Activated naive CD4-positive, alpha-beta T cell treated with anti-CD3 and anti-CD28 coated beads, Interleukin-2, amount 10 ng/mL, durations not matched to agents 7 days and 5 days (primary cell): ENCODE data around the gene UGT1A3.
"Not testable (repeated sequence)": the region's sequence is repeated elsewhere in the genome, so short reads cannot be mapped to it uniquely, and the experiment has no call there.

Experiments
- CTCF ChIA-PET: fragments of 350-600 bp; sonication (Branson Sonifier 250); formaldehyde crosslinking; loops from one replicate; lab custom pipeline; 2021; ENCODE audit warnings: antibody characterized with exemption; lab: Charles Lee
- DNase-seq: peaks from one replicate; pipeline ENCODE4 v3.0.0-alpha.2; 2020
- H3K27ac Mint-ChIP-seq: one replicate; pipeline ENCODE4 v1.8.0; 2021; ENCODE audit warnings: mild to moderate bottlenecking, moderate library complexity, mixed read lengths
- H3K27me3 Mint-ChIP-seq: one replicate; pipeline ENCODE4 v1.8.0; 2021; ENCODE audit warnings: mild to moderate bottlenecking, mixed read lengths
- H3K36me3 Mint-ChIP-seq: one replicate; pipeline ENCODE4 v1.8.0; 2021; ENCODE audit warnings: mixed read lengths
- H3K4me1 Mint-ChIP-seq: one replicate; pipeline ENCODE4 v1.8.0; 2021; ENCODE audit warnings: mixed read lengths
- H3K4me3 Mint-ChIP-seq: one replicate; pipeline ENCODE4 v1.8.0; 2021; ENCODE audit warnings: mild to moderate bottlenecking, moderate library complexity, mixed read lengths
- H3K9me3 Mint-ChIP-seq: one replicate; pipeline ENCODE4 v1.8.0; 2021; ENCODE audit warnings: mixed read lengths

The UGT1A3 gene

DNA sequence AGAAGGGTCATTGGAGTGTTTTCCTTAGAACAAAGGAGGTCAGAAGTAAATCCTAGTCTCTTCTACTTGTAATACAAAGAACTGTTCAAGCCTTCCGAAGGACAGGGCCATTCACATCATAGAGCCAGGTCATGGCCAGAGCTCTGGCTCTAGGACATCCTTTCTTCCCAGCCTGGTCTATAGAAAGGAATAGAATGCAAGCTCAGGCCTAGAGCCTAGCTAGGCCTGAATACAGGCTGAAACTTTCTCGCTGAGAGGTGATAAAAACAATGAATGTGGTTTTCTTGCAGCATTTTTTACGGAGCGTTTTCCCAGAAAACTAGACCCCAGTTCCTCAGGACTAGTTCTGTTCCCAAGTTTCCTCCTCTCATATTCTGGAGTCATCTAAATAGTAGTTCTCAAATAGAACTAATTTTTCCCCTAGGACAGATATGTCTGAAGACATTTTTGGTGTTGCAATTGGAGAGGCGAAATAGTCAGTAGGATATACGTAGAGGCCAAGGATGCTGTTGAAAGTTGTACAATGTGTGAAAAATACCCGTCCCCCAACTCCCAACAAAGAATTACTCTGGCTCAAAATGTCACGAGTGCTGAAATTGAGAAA lies 29.3 kb upstream of the UGT1A3 start:
- Mint-ChIP-seq H3K27me3 (peaks cover 10% of the 10 kb centered on the region), H3K27ac (no peak overlapping the region), H3K36me3 (no peaks in the 10 kb centered on the region), H3K4me3 (no peak overlapping the region), H3K4me1 (no peaks in the 10 kb centered on the region), H3K9me3 (no peaks in the 10 kb centered on the region)
- CTCF ChIA-PET = no interaction called here
- DNase-seq = no peak

DNA sequence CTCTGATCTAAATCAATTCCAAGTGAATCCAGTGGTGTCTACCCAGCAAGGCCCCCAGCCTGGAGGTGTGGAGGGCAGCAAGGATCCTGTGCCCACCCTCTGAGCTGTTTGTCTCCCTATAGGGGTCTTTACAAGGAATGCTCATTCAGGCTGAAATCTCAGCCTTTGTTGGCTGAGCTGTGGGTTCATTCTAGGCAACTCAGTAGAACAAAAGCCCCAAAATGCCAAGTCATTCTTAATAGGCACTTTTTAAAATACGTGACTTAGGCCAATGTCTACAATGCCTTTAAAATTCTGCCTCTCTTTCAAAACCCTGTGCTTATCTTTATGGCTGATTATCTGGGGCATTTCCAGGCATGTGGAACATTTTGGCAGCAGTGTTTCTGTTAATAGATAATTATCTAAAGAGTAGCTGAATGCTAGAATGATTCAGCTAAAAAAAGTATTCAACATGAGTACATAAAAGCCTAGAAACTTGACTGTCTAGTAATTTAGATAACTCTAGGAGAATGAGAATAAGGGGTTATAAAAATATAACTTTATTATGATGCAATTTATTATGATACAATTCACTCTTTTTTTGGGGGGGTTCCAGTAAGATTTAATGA lies 28.7 kb upstream of the UGT1A3 start:
- CTCF ChIA-PET = no interaction called here
- no peak overlapping the region for H3K4me3 Mint-ChIP-seq
- no peak for DNase-seq

DNA sequence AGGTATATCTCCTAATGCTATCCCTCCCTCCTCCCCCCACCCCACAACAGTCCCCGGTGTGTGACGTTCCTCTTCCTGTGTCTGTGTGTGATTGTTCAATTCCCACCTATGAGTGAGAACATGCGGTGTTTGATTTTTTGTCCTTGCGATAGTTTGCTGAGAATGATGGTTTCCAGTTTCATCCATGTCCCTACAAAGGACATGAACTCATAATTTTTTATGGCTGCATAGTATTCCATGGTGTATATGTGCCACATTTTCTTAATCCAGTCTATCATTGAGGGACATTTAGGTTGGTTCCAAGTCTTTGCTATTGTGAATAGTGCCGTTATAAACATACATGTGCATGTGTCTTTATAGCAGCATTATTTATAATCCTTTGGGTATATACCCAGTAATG lies 28.0 kb upstream of the UGT1A3 start:
- H3K27me3 Mint-ChIP-seq = peaks cover 13% of the 10 kb centered on the region
- H3K4me1 Mint-ChIP-seq, CTCF ChIA-PET, DNase-seq, H3K36me3 Mint-ChIP-seq, H3K9me3 Mint-ChIP-seq, H3K4me3 Mint-ChIP-seq, H3K27ac Mint-ChIP-seq: not testable (repeated sequence)

More for the DNA sequence above, 28.7 kb upstream of the UGT1A3 start:
- Mint-ChIP-seq H3K4me1 (no peaks in the 10 kb centered on the region), H3K27me3 (peaks cover 13% of the 10 kb centered on the region), H3K36me3 (no peaks in the 10 kb centered on the region), H3K9me3 (no peaks in the 10 kb centered on the region), H3K27ac (no peak overlapping the region)

DNA sequence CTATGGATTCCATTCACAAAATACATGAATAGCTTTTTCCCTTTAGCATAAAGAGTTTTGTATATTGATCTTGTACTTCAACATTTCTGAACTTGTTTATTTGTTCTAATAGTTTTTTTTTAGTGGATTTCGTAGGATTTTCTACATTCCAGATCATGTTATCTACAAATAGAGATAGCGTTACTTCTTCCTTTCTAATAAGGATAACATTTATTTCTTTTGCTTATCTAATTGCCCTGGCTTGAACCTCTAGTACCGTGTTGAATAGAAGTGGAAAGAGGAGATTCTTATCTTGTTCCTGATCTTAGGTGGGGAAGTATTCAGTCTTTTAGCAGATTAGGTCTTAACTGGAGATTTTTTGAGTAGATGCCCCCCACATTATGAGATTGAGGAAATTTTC lies 26.6 kb upstream of the UGT1A3 start:
- no peaks in the 10 kb centered on the region for H3K9me3 Mint-ChIP-seq
- H3K27ac Mint-ChIP-seq = no peak overlapping the region
- H3K4me3 Mint-ChIP-seq = no peak overlapping the region
- no peaks in the 10 kb centered on the region for H3K4me1 Mint-ChIP-seq
- H3K36me3 Mint-ChIP-seq = no peaks in the 10 kb centered on the region
- DNase-seq = no peak
- peaks cover 15% of the 10 kb centered on the region for H3K27me3 Mint-ChIP-seq
- CTCF ChIA-PET = interaction anchor here (1.4 kb wide), 1 partner anchor 9 kb away, joined by 4 read pairs; no protein-coding TSS in a partner anchor

DNA sequence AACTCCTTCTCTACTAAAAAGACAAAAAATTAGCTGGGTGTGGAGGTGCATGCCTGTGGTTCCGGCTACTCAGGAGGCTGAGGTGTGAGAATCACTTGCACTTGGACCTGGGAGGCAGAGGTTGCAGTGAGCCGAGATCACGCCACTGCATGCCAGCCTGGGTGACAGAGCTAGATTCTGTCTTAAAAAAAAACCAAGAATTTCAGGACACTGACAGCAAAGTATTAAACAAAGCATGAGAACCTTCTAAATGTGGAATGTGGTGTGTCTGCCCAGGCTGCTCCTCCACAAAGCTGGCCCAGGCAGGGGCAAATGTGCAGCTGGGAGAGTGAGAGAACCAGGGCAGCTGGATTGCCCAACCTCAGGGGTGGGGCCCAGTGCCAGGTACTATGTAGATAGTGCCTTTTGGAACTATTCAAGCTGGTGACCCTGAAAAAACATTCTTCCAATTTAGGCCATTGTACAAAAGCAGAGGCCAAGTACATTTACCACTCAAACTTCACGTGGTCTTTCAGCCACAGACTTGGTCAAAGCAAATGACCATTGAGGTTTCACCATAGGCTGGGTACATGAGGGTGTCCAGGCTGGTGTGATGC lies 22.8 kb upstream of the UGT1A3 start:
- H3K27me3 Mint-ChIP-seq = peaks cover 18% of the 10 kb centered on the region
- H3K4me3 Mint-ChIP-seq = no peak overlapping the region
- H3K4me1 Mint-ChIP-seq = no peaks in the 10 kb centered on the region
- no peaks in the 10 kb centered on the region for H3K36me3 Mint-ChIP-seq
- DNase-seq = no peak
- H3K9me3 Mint-ChIP-seq = no peaks in the 10 kb centered on the region
- CTCF ChIA-PET = no interaction called here
- H3K27ac Mint-ChIP-seq = no peak overlapping the region

DNA sequence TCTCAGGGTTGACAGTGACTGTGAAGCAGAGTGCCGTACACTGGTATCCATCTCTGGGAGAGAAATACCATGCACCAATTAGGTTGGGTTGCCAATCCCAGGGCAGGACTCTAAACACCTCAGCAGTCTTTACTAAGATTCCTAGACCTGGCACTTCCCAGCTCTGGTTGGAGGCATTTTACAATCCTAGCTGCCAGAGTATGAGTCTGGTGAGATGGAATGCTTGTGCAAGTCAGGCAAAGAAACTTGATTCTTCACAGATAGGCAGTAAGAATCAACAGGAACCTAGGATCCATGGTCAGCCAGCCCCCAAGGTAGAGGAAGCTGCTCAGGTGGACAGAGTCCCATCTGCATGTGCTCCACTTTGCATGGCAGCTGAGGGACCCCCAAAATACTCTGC lies 22.1 kb upstream of the UGT1A3 start:
- Mint-ChIP-seq H3K27me3 (peaks cover 23% of the 10 kb centered on the region), H3K36me3 (no peaks in the 10 kb centered on the region)

DNA sequence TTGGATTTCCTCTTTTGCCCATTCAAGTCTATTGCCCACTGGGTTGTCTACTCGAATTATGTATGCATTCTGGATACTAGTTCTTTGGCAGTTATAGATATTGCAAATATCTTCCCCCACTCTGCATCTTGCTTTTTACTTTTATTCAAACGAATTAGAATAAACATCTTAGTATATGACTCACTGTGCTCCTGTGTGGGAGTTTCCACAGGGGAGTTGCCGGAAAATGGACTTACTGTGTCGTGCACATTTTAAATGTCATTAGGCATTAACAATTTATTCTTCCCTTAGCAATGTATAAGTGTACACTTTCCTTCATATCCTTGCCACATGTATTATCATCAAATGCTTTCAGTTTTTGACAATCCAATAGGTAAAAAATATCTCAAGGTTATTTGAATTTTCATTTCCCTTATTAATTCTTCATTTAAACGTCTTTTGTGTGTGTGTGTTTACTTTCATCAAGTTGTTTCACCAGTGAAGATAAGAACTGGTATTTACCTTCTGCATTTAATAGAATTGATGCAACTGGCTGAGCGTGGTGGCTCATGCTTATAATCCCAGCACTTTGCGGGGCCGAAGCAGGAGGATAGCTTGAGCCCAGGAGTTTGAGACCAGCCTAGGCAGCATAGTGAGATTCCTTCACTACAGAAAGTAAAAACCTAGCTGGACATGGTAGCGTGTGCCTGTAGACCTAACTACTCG lies 20.8 kb upstream of the UGT1A3 start:
- Mint-ChIP-seq H3K4me3 (no peak overlapping the region), H3K27me3 (peaks cover 35% of the 10 kb centered on the region), H3K4me1 (no peaks in the 10 kb centered on the region), H3K27ac (no peak overlapping the region), H3K9me3 (no peaks in the 10 kb centered on the region), H3K36me3 (no peaks in the 10 kb centered on the region)
- DNase-seq = no peak
- CTCF ChIA-PET = no interaction called here

More for the DNA sequence above, 22.1 kb upstream of the UGT1A3 start:
- no peak for DNase-seq
- CTCF ChIA-PET = no interaction called here
- Mint-ChIP-seq H3K4me1 (no peaks in the 10 kb centered on the region), H3K9me3 (no peaks in the 10 kb centered on the region), H3K27ac (no peak overlapping the region), H3K4me3 (no peak overlapping the region)

DNA sequence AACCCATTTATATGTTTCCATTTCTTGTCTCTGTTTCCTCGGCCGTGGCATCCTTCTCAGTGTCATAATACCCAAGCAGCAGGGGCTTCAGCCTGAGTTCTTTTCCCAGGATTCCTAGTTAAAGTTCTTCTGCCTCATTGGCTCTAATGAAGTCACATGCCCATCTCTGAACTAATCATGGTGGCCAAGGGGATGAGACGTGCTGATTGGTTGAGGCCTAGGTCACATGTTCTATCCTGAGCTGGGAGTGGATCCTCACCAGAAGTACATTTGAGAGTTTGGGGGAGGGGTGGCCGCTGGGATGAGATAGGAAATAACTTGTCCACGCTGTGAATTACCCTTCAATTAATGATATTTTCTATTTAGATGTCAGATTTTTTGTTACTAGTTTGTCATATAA lies 19.9 kb upstream of the UGT1A3 start:
- no peak for DNase-seq
- Mint-ChIP-seq H3K27ac (no peak overlapping the region), H3K9me3 (no peaks in the 10 kb centered on the region), H3K4me1 (peaks cover under 1% of the 10 kb centered on the region), H3K36me3 (no peaks in the 10 kb centered on the region), H3K27me3 (peaks cover 39% of the 10 kb centered on the region), H3K4me3 (no peak overlapping the region)
- CTCF ChIA-PET = no interaction called here

DNA sequence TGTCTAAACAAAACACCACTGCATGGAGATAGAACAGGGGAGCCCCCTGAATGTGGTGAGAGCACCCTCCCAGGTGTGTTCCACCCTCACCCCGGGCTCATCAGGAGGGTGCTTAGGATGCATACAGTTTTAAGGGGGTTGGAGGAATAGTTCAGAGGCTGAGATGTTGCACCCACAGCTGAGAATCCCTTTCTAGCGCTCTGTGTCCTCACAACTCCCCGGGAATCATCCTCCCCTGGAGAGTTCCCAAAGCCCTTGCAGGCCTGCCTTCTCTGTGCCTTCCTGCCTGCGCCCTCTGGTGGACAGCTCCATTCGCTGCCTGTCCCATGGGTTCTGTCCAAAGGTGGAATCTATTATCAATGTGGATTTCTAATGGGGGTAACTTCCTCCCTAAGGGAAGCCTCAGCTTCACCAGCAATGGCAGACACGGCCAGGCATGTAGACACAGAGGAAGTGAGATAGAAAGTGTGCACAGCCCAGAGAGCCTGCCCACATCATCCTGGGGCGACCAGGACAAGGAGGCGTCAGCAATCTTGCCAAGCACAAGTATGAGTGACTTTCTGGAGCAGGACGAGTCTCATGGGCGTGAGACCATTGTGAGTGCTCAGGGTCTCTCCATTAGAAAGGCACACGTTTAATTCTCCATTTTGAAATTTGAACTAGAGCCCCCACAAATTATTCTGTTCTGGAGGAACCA lies 17.4 kb upstream of the UGT1A3 start:
- Mint-ChIP-seq H3K9me3 (no peaks in the 10 kb centered on the region), H3K4me3 (no peak overlapping the region), H3K36me3 (no peaks in the 10 kb centered on the region), H3K4me1 (peaks cover 4% of the 10 kb centered on the region), H3K27ac (no peak overlapping the region), H3K27me3 (peaks cover 34% of the 10 kb centered on the region)
- CTCF ChIA-PET = interaction anchor here (0.6 to 2.1 kb wide), 10 partner anchors 8 to 307 kb away, joined by 3 to 5 read pairs (median 4); no protein-coding TSS in a partner anchor
- DNase-seq = peak; percentile 82

DNA sequence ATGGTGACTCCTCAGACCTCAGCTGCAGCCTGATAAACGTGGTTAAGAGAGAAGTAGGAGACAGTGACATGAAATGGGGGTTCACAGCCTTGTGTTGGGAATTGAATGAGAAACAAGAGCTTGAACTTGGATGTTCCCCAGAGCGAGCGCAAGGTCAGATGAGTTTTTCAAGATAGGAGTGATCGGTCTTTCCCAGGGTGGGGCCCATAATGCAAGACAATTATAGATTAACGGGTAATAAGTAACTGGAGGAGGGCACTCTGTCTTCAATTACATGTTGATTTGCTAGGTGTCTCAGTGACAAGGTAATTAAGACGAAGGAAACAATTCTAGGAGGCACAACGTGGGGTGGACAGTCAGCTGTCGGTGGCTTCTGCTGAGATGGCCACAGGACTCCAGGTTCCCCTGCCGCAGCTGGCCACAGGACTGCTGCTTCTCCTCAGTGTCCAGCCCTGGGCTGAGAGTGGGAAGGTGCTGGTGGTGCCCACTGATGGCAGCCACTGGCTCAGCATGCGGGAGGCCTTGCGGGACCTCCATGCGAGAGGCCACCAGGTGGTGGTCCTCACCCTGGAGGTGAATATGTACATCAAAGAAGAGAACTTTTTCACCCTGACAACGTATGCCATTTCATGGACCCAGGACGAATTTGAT lies 16.1 kb upstream of the UGT1A3 start, which contains the start of gene UGT1A5:
UGT1A5 (plus strand) TSS at position 297 of the 651 bp plus-strand sequence; CDS start at position 382, 85 bp downstream.
- DNase-seq = no peak
- H3K27me3 Mint-ChIP-seq = peaks cover 34% of the 10 kb centered on the region
- CTCF ChIA-PET = interaction anchor here (0.8 to 2.1 kb wide), 5 partner anchors 22 to 308 kb away, joined by 3 to 5 read pairs (median 4); no protein-coding TSS in a partner anchor
- peaks cover 4% of the 10 kb centered on the region for H3K4me1 Mint-ChIP-seq
- no peaks in the 10 kb centered on the region for H3K9me3 Mint-ChIP-seq
- H3K27ac Mint-ChIP-seq = no peak within 1 kb of the TSS
- no peaks in the 10 kb centered on the region for H3K36me3 Mint-ChIP-seq
- no peak within 1 kb of the TSS for H3K4me3 Mint-ChIP-seq

DNA sequence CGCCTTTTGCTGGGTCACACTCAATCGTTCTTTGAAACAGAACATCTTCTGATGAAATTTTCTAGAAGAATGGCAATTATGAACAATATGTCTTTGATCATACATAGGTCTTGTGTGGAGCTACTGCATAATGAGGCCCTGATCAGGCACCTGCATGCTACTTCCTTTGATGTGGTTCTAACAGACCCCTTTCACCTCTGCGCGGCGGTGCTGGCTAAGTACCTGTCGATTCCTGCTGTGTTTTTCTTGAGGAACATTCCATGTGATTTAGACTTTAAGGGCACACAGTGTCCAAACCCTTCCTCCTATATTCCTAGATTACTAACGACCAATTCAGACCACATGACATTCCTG lies 15.6 kb upstream of the UGT1A3 start:
- CTCF ChIA-PET = interaction anchor here (2.1 kb wide), 1 partner anchor 270 kb away, joined by 4 read pairs; no protein-coding TSS in a partner anchor
- Mint-ChIP-seq H3K9me3 (no peaks in the 10 kb centered on the region), H3K4me3 (no peak overlapping the region), H3K36me3 (no peaks in the 10 kb centered on the region), H3K27me3 (peaks cover 33% of the 10 kb centered on the region), H3K4me1 (peaks cover 4% of the 10 kb centered on the region), H3K27ac (no peak overlapping the region)
- no peak for DNase-seq

DNA sequence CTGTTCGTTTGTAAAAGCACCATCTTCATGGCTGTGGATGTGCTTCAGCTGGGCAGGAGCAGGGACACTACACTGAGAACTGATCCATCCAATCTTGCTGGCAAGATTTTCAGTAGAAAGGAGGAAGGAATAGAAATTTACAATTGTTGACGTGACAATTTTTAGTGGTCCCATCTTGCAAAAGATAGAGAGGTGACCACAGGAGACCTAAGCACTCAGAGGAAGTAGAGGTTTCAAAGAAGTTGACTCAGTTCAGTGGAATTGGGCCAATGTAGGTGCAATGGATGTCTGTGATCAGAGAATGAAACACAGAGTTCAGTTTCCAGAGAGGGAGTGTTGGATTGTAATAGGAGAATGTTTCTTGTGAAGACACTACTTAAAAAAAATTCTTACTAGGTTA lies 14.7 kb upstream of the UGT1A3 start:
- Mint-ChIP-seq H3K9me3 (no peaks in the 10 kb centered on the region), H3K4me3 (no peak overlapping the region), H3K36me3 (no peaks in the 10 kb centered on the region), H3K27me3 (peaks cover 26% of the 10 kb centered on the region), H3K4me1 (peaks cover 4% of the 10 kb centered on the region), H3K27ac (no peak overlapping the region)
- CTCF ChIA-PET = no interaction called here
- no peak for DNase-seq

DNA sequence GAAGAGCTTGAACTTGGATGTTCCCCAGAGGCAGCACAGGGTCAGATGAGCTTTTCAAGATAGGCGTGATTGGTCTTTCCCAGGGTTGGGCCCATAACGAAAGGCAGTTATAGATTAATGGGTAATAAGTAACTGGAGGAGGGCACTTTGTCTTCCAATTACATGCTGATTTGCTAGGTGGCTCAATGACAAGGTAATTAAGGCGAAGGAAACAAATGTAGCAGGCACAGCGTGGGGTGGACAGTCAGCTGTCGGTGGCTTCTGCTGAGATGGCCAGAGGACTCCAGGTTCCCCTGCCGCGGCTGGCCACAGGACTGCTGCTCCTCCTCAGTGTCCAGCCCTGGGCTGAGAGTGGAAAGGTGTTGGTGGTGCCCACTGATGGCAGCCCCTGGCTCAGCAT lies 10.3 kb upstream of the UGT1A3 start, which contains the start of gene UGT1A4:
UGT1A4 (plus strand) TSS at position 185 of the 400 bp plus-strand sequence; CDS start at position 270, 85 bp downstream.
- H3K4me1 Mint-ChIP-seq = peaks cover 4% of the 10 kb centered on the region
- CTCF ChIA-PET = no interaction called here

More for the DNA sequence above, 10.3 kb upstream of the UGT1A3 start, which contains the start of gene UGT1A4:
- peaks cover 6% of the 10 kb centered on the region for H3K27me3 Mint-ChIP-seq
- no peak within 1 kb of the TSS for H3K27ac Mint-ChIP-seq
- H3K36me3 Mint-ChIP-seq = no peaks in the 10 kb centered on the region
- DNase-seq = no peak
- no peak within 1 kb of the TSS for H3K4me3 Mint-ChIP-seq
- H3K9me3 Mint-ChIP-seq = no peaks in the 10 kb centered on the region
